Muscle of leg (tissue), 11 donors: ENCODE data around the gene SOX18. TPM values are rescaled to one million over a fixed set of nuclear protein-coding genes. Genes with fewer than 3 reads are reported as not detected.
A peak's percentile ranks its signal among the peaks of the same experiment; 100 is the strongest.

Experiments
- DNase-seq: peaks from one replicate; pipeline ENCODE4 v3.0.0; 2013
- H3K27ac ChIP-seq: one replicate; pipeline ENCODE4 v1.5.1; 2013; ENCODE audit warnings: mild to moderate bottlenecking, low read length, control low read depth
- H3K27me3 ChIP-seq: one replicate; pipeline ENCODE4 v1.6.1; 2013; ENCODE audit warnings: low read length; ENCODE audit not compliant: control insufficient read depth, insufficient read depth
- H3K36me3 ChIP-seq: one replicate; pipeline ENCODE4 v1.6.1; 2013; ENCODE audit warnings: low read length; ENCODE audit not compliant: control insufficient read depth, insufficient read depth
- H3K4me1 ChIP-seq: one replicate; pipeline ENCODE4 v1.6.1; 2013; ENCODE audit warnings: low read length; ENCODE audit not compliant: control insufficient read depth, insufficient read depth
- H3K4me3 ChIP-seq: one replicate; pipeline ENCODE4 v1.5.1; 2013; ENCODE audit warnings: low read length, control low read depth
- H3K9me3 ChIP-seq: replicated peaks from 2 replicates; pipeline ENCODE4 v1.6.1; 2013; ENCODE audit warnings: low read depth, low read length; ENCODE audit not compliant: control insufficient read depth
- WGBS: methylation state at CpG from one replicate; pipeline ENCODE4 v1.1.5; 2013; ENCODE audit warnings: missing lambda C conversion rate; ENCODE audit not compliant: insufficient coverage; 5-methylcytosine and 5-hydroxymethylcytosine counted together
- polyA plus RNA-seq, 8 donors: library from polyadenylated mRNA; unstranded; fragments of 120-200 nt; gene quantifications; one replicate each; pipeline versions ENCODE4 v1.2.1 to v1.2.3, GENCODE V29; 2013; ENCODE audit warnings: inconsistent platforms in 1 of 8, low replicate concordance in 1 of 8; ENCODE audit not compliant: insufficient read length in 8 of 8, insufficient read depth in 1 of 8
- total RNA-seq: library from RNA; stranded (reverse); fragments of 120-200 nt; gene quantifications from one replicate; pipeline ENCODE4 v1.2.4, GENCODE V29; 2013

SOX18 gene
- total and polyA plus RNA-seq, 9 donors: 2.2 to 15.7 (median 10.6) TPM

DNA sequence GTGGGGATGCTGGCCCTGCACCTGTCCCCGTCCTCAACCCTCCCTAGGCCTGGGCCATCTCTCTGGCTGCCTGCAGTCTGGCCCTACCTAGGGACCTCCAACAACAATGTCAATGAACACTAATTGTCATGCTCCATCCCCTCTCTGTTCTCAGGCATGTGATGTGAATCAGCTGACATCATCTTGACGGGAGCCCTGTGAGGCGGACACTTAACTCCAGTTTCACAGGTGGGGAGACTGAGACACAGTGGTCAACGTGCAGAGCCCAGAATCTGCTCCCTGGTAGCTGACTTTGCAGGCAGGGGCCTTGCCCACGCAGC, 12.8 kb upstream of the SOX18 start:
- DNase-seq: peak; percentile 29
- H3K4me3 ChIP-seq: peak overlapping the region; percentile 65
- 38% methylated on average over 5 of the region's 5 CpGs for WGBS
- no peaks in the 10 kb centered on the region for H3K9me3 ChIP-seq
- no peaks in the 10 kb centered on the region for H3K36me3 ChIP-seq
- H3K27me3 ChIP-seq: peaks cover 10% of the 10 kb centered on the region
- peaks cover 35% of the 10 kb centered on the region for H3K4me1 ChIP-seq
- peak overlapping the region; percentile 76 for H3K27ac ChIP-seq

- no peaks in the 10 kb centered on the region for H3K9me3 ChIP-seq
- 93% methylated on average over 9 of the region's 12 CpGs for WGBS
- DNase-seq: no peak
- no peaks in the 10 kb centered on the region for H3K36me3 ChIP-seq
- H3K27me3 ChIP-seq: peaks cover 14% of the 10 kb centered on the region
- H3K4me1 ChIP-seq: peaks cover 42% of the 10 kb centered on the region
- no peak overlapping the region for H3K4me3 ChIP-seq
- no peak overlapping the region for H3K27ac ChIP-seq
Observed at GRCh38 chr20:64058536-64058935, 9.1 kb upstream of the SOX18 start.

DNA sequence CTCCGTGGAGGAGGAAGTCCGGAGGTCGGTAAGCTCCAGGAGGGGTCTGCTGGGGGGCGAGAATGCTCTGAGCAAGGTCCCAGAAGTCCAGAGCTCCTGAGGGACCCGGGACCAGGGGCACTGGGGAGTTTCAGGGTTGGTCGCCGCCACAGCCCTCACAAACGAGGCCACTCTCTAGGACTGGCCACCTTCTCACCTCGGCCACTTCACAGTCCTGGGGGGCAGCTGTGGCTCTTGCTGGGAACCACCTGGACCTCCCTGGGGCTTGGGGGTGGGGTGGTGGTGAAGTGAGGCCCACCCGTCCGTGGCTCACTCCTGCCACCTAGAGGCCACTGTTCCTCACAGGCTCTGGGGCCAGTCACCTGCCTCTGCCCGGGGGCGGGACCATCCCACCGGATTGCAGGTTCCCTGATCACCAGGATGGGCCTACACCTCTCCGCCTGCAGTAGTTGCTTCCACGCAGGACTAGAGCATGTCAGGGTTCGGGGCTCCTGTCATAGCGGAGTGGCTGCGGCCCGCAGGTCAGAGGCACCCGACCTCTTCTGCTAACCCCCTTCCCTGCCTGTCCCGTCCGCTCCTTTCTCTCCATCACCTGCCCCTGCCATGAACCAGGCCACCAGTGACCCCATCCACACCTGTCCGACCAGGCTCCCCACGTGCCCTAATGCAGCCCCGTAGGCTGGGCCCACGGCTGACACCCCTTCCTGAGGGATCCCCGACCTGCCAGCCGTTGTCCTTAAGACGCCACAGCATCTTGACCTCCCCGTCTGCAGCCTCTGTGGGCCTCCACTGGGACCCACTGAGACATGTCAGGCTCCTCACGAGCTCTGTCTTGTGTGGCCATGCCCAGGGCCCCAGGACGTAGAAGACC, 8.4 kb upstream of the SOX18 start:
- Histone ChIP-seq H3K4me3 (no peak overlapping the region), H3K27me3 (peaks cover 17% of the 10 kb centered on the region), H3K4me1 (peaks cover 44% of the 10 kb centered on the region), H3K27ac (peak overlapping the region; percentile 67), H3K36me3 (no peaks in the 10 kb centered on the region), H3K9me3 (no peaks in the 10 kb centered on the region)
- 34% methylated on average over 28 of the region's 33 CpGs for WGBS
- peak; percentile 66 for DNase-seq

GRCh38 chr20:64056889-64057627, 7.6 kb upstream of the SOX18 start:
- peaks cover 43% of the 10 kb centered on the region for H3K4me1 ChIP-seq
- peaks cover 25% of the 10 kb centered on the region for H3K27me3 ChIP-seq
- 47% methylated on average over 30 of the region's 39 CpGs for WGBS
- H3K27ac ChIP-seq: peak overlapping the region; percentile 67
- H3K9me3 ChIP-seq: no peaks in the 10 kb centered on the region
- H3K36me3 ChIP-seq: no peaks in the 10 kb centered on the region
- DNase-seq: no peak
- no peak overlapping the region for H3K4me3 ChIP-seq

DNA sequence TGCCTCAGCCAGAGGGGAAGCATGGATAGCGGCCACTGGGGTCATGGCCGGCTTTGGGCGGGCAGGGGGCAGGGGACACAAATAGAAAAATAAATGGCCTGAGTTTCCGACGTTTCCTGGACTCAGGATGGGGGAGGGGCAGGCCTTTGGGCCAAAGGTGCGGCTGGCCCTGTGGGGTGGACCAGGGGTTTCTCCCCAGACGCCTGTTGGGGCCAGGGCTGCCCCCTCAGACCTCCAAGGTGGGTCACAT, 7.1 kb upstream of the SOX18 start:
- peak overlapping the region; percentile 67 for H3K27ac ChIP-seq
- DNase-seq: no peak
- no peaks in the 10 kb centered on the region for H3K9me3 ChIP-seq
- H3K4me3 ChIP-seq: no peak overlapping the region
- peaks cover 47% of the 10 kb centered on the region for H3K4me1 ChIP-seq
- WGBS: 38% methylated on average over 5 of the region's 7 CpGs
- peaks cover 30% of the 10 kb centered on the region for H3K27me3 ChIP-seq
- no peaks in the 10 kb centered on the region for H3K36me3 ChIP-seq

GRCh38 chr20:64055893-64056638, 6.6 kb upstream of the SOX18 start:
- DNase-seq: peak; percentile 49
- Histone ChIP-seq H3K4me1 (peaks cover 49% of the 10 kb centered on the region), H3K27ac (peak overlapping the region; percentile 74), H3K4me3 (no peak overlapping the region), H3K9me3 (no peaks in the 10 kb centered on the region), H3K36me3 (no peaks in the 10 kb centered on the region), H3K27me3 (peaks cover 35% of the 10 kb centered on the region)
- 45% methylated on average over 17 of the region's 22 CpGs for WGBS

- Histone ChIP-seq H3K4me1 (peaks cover 53% of the 10 kb centered on the region), H3K9me3 (no peaks in the 10 kb centered on the region), H3K36me3 (no peaks in the 10 kb centered on the region), H3K4me3 (no peak overlapping the region), H3K27me3 (peaks cover 41% of the 10 kb centered on the region), H3K27ac (peak overlapping the region; percentile 74)
- WGBS: 63% methylated on average over 9 of the region's 9 CpGs
- DNase-seq: no peak
Observed at GRCh38 chr20:64055396-64055892, 6.0 kb upstream of the SOX18 start.

- H3K9me3 ChIP-seq: no peaks in the 10 kb centered on the region
- 24% methylated on average over 9 of the region's 17 CpGs for WGBS
- H3K27me3 ChIP-seq: peaks cover 50% of the 10 kb centered on the region
- peaks cover 60% of the 10 kb centered on the region for H3K4me1 ChIP-seq
- DNase-seq: peak; percentile 79
- peak overlapping the region; percentile 77 for H3K27ac ChIP-seq
- no peak overlapping the region for H3K4me3 ChIP-seq
- no peaks in the 10 kb centered on the region for H3K36me3 ChIP-seq
Observed at GRCh38 chr20:64053841-64054661, 4.6 kb upstream of the SOX18 start.

GRCh38 chr20:64052987-64053840, 3.8 kb upstream of the SOX18 start:
- Histone ChIP-seq H3K4me1 (peaks cover 60% of the 10 kb centered on the region), H3K27ac (peak overlapping the region; percentile 74), H3K9me3 (no peaks in the 10 kb centered on the region), H3K27me3 (peaks cover 48% of the 10 kb centered on the region), H3K36me3 (no peaks in the 10 kb centered on the region), H3K4me3 (no peak overlapping the region)
- DNase-seq: no peak
- 80% methylated on average over 32 of the region's 33 CpGs for WGBS
